GM18505 (cell line): ENCODE data around the gene ABAT.
A peak's percentile ranks its signal among the peaks of the same experiment; 100 is the strongest.

Experiments used
- ATAC-seq: cut with Tn5 transposase; IDR thresholded peaks from one replicate; pipeline ENCODE4 v1.9.1; 2021; ENCODE audit not compliant: unreplicated experiment
- POLR2A ChIP-seq: IDR thresholded peaks from 4 replicates; pipeline ENCODE4 v1.6.1; 2011; ENCODE audit warnings: borderline replicate concordance; ENCODE audit not compliant: insufficient read depth, insufficient read length; ENCODE audit errors: extremely low read depth

ABAT gene

DNA sequence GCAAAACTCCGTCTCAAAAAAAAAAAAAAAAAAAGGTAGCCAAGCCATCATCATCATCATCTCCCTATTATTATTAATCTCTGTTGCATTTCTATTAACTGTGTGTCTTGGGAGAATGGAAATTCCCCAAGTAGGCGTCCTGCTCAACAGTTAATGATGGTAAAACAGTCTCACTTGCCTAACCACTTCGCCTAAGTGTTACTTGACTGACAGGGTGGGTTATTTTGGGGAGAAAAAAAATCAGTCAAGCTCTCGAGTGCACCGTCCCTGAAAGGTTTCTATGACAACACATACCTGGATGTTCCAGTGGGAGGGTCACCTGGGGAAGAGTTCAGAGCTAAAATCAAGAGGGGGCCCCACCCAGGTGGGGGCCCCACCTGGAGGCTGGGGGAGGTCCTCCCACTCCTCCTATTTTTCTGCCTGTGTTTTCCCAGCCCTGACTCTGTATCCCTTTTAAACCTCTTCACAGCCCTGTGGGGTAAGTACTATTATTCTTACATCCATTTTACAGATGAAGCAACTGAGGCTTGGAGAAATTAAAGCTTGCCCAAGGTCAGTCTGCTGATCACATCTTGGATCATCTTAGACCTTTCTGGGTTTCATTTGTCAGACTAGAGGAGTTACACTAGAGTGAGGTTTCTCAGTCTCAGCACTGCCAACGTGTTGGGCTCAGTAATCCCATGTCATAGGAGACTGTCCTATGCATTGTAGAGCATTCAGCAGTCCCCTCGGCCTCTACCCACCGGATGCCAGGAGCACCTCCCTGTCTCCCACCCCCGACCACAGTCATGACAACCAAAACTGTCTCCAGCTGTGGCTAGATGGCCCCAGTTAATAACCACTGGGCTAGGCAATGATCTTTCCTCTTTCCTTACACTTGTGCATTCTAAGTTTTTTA lies 11.0 kb upstream of the ABAT start:
- no peak for TF ChIP-seq POLR2A
- ATAC-seq, result no peak

DNA sequence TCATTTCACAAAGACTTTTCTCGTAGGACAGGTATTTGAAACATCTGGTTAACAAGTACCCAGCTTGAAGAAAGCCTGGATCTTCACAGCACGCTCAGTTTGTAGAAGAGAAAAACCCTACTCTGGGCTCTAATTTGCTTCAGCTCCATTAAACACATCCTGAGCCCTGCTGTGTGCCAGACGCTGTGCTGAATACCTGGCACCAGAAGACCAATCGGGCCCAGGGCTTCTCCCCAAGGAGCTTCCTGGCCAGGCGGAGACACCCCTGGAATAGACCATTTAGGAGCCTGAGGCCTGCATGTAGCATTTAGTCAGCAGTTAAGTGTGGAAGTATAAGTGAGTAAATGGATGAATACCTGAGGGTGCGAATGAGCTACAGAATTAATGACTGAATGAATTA lies 8.9 kb upstream of the ABAT start:
- no peak for TF ChIP-seq POLR2A
- ATAC-seq, result no peak

DNA sequence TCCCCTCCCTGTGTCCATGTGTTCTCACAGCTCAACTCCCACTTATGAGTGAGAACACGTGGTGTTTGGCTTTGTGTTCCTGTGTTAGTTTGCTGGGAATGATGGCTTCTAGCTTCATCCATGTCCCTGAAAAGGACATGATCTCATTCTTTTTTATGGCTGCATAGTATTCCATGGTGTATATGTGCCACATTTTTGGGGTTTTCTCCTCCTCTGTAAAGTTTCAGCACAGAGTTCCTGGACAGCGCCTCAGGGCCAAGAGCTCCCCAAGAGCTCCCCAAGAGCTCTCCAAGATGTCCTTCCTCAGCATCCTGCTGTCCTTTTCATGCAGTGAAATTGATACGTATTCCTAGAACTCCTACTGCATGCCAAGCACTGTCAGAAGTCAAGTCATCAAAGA lies 6.9 kb upstream of the ABAT start:
- no peak for ATAC-seq

DNA sequence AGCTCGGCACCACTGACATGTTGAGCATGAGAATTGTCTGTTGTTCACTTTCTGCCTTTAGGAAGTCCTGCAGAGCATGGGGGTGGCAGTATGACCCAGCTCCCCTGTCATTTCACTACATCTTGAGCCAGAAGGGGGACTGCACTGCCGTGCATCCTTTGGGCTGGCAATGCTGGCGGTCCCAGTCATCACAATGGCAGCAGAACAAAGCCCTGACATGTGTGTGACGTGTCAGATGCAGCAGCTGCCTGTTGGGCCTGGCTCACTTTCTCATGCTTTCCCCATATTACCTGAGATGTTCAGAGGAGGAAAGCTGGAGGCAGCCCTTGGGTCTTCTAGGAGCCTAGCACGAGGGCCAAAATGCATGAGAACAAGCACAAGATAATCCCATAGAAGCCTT lies 6.3 kb upstream of the ABAT start:
- no peak for TF ChIP-seq POLR2A
- ATAC-seq, result no peak

More for the DNA sequence above, 6.9 kb upstream of the ABAT start:
- no peak for TF ChIP-seq POLR2A

DNA sequence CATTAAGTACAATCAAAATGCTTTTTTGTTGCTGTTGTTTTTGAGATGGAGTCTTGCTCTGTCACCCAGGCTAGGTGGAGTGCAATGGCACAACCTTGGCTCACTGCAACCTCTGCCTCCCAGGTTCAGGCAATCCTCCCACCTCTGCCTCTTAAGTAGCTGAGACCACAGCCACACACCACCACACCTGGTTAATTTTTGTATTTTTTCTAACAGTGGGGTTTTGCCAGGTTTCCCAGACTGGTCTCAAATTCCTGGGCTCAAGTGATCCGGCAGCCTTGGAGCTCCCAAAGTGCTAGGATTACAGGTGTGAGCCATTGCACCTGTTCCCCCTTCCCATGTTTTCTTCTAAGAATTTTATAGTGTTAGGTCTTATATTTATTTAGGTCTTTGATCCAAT lies 4.9 kb upstream of the ABAT start:
- no peak for ATAC-seq

DNA sequence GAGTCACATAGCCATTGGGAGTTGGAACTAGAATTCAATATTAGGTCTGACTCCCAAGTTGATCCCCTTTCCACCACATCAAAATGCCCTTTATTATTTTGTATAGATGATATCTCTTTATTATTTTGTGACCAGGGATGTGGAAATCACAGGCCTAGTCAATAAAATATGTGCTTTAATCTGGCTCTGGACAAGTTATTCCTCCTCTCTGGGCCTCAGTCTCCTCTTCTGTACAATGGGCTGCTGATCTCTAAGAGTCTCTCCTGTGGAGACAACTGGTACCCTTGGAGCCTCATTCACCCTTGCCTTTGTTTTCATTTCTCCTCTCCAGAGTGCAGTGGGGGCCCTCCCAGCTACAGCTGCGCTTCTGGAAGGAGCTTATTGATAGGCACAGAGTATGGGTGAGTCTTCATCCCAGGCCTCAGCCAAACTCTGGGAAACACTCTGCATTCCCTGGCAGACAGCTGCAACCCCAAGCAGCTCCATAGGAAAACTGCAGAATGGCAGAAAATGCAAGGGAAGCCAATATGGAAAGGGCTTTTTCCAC lies 4.3 kb upstream of the ABAT start:
- no peak for TF ChIP-seq POLR2A
- no peak for ATAC-seq

More for the DNA sequence above, 4.9 kb upstream of the ABAT start:
- no peak for TF ChIP-seq POLR2A

DNA sequence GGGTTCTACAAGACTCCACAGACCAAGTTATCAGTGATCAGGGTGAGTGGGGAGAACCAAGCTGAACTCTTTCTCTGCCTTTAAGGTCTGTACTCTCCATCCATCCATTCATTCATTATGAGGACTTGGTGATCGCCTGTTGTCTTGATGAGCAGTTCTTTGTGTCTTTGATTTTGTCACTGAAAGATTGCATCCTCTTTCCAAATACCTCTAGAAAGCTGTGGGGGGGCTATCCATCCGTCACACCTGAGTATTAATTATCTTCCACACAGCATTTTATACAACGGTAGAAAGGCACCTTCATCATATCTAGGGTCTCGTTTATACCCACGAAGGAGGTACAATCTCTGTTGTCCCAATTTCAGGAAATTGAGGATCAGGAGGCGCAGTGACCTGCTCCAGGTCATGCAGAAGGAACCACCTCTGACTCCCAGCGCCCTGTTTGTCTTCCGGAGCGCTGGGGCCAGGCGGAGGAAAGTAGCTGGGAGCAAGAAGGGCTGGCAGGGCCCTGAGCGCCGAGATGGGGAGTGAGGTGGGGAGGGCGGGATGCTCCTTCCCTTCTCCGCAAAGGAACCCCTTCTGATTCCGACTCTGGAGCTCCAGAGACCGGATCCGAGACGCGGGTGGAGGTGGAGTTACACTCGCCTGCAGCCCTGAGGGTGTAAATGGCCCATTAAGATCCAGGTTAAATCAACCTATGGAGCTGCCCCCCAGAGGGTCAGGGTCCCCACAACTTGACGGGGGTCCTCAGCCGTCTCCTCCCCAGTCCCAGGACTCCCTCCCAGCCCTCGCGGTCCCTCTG lies 605 bp upstream of the ABAT start:
- TF ChIP-seq POLR2A, result no peak
- peak; percentile 39 for ATAC-seq

DNA sequence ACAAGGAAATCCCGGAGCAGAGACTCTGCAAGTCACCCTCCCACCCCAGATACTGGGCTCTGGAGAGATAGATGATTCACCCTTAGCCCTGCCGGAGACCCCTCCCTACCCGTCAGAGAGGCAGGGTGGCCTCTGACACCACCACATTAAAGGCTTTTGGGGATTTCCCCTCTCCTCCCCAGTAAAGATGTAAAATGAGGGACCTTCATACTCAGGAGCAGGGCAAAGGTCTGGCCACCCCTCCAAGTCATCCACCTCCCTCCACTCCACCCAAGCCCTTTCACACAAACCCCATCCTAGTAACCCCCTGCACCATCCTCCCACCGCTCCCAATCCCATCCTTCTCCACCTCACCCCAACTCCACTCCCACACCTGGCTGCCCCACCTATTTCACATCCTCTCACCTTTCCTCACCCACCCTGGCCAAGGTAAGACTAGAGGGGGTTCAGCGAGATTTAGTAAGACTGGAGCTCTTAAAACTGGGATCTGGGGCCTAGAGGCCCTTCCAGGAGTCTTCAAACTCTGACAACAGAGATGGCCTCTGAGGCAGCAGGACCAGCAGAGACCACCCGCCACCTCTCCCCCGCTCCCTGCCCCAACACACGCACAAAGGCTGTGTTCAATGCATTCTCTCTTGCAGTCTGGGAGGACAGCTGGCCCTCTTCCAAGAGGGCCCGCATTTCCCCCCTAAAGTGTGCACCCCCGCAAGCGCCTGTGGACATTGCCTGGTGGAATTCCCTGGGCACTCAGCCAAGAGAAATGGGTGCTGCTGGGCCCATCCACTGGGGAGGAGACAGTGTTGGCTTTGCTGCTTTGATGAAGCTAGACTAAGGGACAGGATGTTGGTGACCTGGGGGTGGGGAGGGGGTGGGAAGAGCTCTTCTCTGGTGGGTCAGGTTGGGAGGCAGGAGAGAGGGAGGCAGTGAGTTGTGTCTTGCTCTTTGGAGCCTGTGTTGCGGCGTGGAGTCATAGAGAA lies 1.1 kb downstream of the ABAT start:
- ATAC-seq, result no peak
- TF ChIP-seq POLR2A, result no peak

DNA sequence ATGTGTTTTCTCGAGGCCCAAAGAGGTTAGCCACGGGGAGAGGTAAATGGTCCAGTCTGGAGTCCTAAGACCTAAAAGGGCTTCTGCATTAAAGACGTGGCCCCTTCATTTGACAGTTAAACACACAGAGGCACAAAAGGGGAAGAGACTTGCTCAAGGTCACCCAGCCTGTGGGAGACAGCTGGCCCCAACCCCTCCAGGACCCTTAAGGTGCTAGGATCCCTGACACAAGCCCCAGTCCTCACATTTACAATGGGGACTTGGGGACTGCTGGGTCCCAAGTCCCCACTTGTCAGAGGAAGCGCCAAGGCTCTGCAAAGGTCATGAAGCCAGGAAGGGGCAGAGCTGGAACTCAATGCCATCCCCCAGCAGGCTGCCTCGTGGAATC lies 1.7 kb downstream of the ABAT start:
- ATAC-seq, result no peak
- TF ChIP-seq POLR2A, result no peak

DNA sequence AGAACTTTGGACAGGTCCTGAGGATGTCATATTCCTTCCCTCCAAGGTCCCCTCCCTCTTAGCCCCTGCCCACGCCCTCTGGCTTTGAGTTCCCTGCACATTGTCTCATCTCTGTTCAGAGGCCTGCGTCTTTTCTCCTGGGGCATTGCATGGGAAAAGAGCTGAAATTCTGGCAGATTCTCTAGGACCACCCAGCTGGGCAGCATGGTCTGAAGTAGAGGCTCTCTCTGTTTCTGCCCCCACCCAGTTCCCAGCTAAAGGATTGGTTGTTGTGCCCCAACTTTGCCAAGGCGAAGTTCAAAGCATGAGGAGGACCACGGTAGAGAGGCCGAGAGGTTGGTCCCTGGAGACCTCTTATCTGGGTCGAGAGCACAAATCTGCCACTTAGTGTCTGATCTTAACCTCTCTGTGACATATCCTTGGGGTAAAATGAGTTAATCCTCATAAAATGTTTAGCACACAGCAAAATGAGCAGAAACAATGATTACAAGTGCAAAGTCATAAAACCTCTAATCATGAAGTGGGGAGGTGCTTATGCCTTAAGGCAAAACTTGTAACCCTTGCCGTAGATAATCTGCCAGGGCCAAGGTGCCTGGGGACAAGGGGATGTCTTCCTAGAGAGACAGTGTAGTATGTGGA lies 2.4 kb downstream of the ABAT start:
- no peak for ATAC-seq
- no peak for TF ChIP-seq POLR2A

DNA sequence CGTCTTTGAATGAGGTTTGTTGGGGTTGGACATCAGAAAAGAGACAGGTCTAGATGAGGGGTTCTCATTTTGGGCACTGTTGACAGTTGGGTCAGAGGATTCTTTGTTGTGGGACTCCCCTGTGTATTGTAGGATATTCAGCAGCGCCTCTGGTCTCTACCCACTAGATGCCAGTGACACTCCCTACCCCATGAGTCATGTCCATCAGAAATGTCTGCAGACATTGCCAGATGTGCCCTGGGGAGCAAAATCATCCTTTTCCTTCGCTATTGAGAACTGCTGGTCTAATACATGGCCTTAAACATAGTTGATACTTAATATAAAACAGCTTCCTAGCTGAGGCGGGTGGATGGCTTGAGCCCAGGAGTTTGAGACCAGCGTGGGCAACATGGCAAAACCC lies 3.1 kb downstream of the ABAT start:
- no peak for ATAC-seq
- no peak for TF ChIP-seq POLR2A
